ENCODE results near the gene RAX2.
"Not testable (repeated sequence)": the region's sequence is repeated elsewhere in the genome, so short reads cannot be mapped to it uniquely, and the experiment has no call there.

Gene RAX2

DNA sequence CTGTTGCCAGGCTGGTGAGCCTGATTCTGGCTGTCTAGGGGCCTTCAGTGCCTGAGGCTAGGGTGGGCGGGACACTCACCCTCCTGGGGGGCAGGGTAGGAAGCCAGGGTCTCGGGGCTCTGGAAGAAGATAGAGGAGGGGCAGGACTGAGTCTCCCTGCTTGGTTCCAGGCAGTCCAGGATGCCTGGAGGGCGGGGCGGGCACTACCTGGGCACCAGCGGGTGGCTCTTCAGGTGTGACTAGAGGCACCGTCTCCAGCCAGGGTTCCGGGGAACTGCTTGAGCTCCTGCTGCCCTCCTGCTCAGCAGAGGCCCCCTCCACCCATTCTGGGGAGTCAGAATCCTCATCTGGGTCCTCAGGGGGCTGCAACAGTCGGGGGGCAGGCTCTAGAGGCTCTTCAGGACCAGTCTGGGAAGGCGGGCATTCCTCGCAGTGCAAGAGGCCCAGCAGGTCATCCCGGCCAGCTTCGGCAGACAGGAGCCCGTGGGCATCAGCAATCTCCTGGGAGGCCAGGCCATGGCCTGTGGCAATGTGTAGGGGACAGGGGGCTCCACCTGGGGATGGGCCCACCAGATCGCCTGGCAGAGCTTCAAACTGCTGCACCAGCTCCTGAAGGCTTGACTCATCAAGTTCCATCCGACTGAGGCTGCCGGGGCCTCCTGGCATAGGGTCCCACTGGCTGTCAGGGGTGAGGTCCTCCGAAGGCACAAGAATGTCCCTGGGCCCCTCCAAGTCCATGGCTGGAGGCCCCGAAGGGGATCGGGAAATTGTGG lies 12.4 kb downstream of the RAX2 start:
- no peak for DNase-seq (ENCODE audit: low read depth)
- no peak overlapping the region for H3K4me3 ChIP-seq (ENCODE audit: low read depth, low read length)
- TF ChIP-seq, protein P1, sequence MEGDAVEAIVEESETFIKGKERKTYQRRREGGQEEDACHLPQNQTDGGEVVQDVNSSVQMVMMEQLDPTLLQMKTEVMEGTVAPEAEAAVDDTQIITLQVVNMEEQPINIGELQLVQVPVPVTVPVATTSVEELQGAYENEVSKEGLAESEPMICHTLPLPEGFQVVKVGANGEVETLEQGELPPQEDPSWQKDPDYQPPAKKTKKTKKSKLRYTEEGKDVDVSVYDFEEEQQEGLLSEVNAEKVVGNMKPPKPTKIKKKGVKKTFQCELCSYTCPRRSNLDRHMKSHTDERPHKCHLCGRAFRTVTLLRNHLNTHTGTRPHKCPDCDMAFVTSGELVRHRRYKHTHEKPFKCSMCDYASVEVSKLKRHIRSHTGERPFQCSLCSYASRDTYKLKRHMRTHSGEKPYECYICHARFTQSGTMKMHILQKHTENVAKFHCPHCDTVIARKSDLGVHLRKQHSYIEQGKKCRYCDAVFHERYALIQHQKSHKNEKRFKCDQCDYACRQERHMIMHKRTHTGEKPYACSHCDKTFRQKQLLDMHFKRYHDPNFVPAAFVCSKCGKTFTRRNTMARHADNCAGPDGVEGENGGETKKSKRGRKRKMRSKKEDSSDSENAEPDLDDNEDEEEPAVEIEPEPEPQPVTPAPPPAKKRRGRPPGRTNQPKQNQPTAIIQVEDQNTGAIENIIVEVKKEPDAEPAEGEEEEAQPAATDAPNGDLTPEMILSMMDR (IDR thresholded peaks at IDR 0.05; ENCODE audit: low read depth, low read length, missing control alignments): no peak

DNA sequence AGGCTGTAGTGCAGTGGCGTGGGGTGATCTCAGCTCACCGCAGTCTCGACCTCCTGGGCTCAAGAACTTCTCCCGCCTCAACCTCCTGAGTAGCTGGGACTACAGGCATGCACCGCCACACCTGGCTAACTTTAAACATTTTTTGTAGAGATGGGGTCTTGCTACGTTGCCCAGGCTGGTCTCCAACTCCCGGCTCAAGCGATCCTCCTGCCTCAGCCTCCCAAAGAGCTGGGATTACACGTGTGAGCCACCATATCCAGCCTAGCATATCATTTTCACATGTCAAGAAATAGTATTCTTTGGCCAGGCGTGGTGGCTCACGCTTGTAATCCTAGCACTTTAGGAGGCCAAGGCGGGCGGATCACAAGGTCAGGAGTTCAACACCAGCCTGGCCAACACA lies 13.7 kb downstream of the RAX2 start:
- not testable (repeated sequence) for DNase-seq (ENCODE audit: low read depth); H3K4me3 ChIP-seq (ENCODE audit: low read depth, low read length)

DNA sequence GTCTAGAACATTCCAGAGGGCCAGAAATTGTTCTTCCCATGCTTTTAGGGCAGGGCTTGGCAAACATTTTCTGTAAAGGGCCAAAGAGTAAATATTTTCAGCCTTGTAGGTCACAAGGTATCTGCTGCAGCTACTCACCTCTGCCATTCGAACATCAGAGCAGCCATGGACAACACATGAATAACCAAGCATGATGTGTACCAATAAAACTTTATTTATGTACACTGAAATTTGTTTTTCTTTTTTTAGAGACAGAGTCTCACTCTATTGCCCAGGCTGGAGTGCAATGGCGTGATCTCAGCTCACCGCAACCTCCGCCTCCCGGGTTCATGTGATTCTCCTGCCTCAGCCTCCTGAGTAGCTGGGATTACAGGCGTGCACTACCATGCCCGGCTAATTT lies 14.3 kb downstream of the RAX2 start:
- not testable (repeated sequence) for H3K4me3 ChIP-seq (ENCODE audit: low read depth, low read length); DNase-seq (ENCODE audit: low read depth)

DNA sequence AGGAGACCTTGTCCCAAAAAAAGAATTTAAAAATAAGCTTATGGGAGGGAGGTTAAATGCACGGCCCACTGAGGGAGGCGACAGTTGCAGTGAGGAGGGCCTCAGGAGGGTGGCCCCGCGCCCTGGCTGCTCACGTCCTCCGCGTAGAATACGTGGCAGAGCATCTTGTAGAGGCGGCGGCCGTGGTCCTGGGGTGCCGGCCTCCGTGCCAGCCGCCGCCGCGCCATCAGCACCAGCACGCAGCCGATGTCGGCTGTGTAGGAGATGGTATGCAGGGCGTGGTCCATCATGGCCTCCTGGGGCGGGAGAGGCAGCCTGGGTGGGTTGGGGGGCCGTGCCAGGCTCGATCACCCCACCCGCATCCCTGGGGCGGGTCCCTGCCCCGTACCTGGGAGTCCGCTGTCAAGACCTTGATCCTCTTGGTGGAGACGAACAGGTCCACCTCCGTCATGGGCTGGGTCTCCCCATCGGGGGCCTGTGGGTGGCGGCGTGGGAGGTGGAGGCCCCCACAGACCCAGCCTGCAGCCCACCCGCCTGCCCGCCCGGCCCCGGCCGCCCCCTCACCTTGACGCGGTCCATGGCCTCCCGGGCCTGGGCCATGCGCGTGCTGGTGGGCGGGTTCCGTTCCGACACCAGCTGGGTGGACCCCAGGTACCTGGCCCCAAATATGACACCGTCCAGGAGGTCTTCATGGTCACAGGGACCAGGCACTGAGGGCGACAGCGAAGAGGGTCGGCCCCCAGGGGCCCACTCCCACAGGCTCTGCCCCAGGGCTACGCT lies 18.2 kb downstream of the RAX2 start:
- no peak overlapping the region for H3K4me3 ChIP-seq (ENCODE audit: low read depth, low read length)
- TF ChIP-seq, protein P1 (IDR thresholded peaks at IDR 0.05; ENCODE audit: low read depth, low read length, missing control alignments): no peak

DNA sequence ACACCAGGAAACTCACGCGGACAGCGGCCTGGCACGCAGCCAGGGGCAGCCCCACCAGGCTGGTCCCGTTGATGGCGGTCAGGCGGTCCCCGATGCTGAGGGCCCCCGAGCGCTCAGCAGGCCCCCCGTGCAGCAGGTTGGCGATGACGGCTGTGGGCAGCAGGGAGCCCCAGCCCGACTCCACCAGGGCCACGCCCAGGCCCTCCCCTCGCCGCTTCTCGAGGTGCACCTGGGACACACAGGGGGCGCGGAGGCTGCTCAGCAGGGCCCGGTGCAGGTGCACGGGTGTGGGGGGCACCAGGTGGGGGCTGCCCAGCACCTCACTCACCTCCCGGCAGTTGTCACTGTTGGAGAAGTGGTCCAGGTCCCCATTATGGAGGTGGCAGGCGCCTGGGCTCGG lies 19.5 kb downstream of the RAX2 start:
- H3K4me3 ChIP-seq (ENCODE audit: low read depth, low read length): no peak overlapping the region
- DNase-seq (ENCODE audit: low read depth): no peak
- TF ChIP-seq, protein P1 (IDR thresholded peaks at IDR 0.05; ENCODE audit: low read depth, low read length, missing control alignments): no peak

More for the DNA sequence above, 18.2 kb downstream of the RAX2 start:
- DNase-seq (ENCODE audit: low read depth): no peak

DNA sequence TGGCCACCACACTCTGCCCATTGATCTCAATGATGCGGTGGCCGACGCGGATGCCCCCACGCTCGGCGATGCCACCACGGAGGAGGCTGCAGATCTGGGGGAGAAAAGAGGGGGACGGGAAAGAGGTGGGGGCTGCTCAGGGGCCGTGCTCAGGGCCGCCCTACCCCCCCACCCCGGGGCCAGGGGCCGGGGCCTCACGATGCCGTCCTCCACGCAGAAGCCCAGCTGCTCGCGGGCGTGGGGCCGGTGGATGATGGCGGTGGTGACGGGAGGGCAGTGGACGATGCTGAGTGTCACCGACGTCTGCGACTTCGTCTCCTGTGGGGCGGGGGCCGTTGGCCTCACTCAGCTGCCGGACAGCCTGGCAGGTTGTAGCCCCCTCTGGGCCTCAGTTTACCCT lies 20.8 kb downstream of the RAX2 start:
- DNase-seq (ENCODE audit: low read depth): no peak
- H3K4me3 ChIP-seq (ENCODE audit: low read depth, low read length): no peak overlapping the region

DNA sequence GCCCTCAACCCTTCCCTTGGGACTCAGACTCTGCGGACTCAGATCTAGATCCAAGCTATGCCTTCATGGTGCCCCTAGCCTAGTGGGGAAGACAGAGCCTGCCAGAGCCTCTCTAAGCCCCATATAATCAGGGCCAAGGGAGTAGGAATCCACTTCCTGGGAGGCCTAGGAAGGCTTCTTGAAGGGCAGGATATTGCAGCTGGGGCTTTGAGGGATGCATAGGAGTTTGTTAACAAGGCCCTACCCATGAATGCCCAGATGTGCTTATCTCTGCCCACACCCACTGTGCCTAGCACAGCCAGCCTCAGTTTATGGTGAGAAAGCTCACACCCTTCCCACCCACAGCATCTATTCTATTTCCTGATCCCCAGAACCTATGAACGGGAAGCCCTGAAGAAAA lies 21.8 kb downstream of the RAX2 start:
- H3K4me3 ChIP-seq (ENCODE audit: low read depth, low read length): no peak overlapping the region
- TF ChIP-seq, protein P1 (IDR thresholded peaks at IDR 0.05; ENCODE audit: low read depth, low read length, missing control alignments): no peak
- DNase-seq (ENCODE audit: low read depth): no peak

More for the DNA sequence above, 20.8 kb downstream of the RAX2 start:
- TF ChIP-seq, protein P1 (IDR thresholded peaks at IDR 0.05; ENCODE audit: low read depth, low read length, missing control alignments): no peak

DNA sequence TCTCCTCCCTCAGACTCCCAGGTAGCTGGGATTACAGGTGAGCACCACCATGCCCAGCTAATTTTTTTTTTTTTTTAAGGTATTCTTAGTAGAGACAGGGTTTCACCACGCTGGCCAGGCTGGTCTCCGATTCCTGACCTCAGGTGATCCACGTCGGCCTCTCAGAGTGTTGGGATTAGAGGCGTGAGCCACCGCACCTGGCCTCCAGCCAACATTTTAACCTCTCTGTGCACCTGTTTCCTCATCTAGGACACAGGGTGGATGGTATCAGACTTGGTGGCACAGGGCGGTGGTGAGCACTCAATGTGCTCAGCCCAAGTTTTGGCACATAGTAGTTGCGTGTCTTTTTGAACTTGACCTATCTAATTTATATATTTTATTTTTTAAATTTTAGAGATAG lies 23.1 kb downstream of the RAX2 start:
- TF ChIP-seq, protein P1 (IDR thresholded peaks at IDR 0.05; ENCODE audit: low read depth, low read length, missing control alignments): no peak
- no peak for DNase-seq (ENCODE audit: low read depth)
- no peak overlapping the region for H3K4me3 ChIP-seq (ENCODE audit: low read depth, low read length)

Data from GM12864 (cell line).